GM12891 (cell line): ENCODE data around the gene MUC2.

Source experiments
- DNase-seq: peaks from one replicate; pipeline ENCODE4 v3.0.0; 2011; ENCODE audit warnings: low spot score; ENCODE audit not compliant: insufficient read length
- FAIRE-seq: peaks from 2 replicates; lab custom pipeline; 2011; peaks lifted over from hg19 to GRCh38; lab: Jason Lieb, UNC
- PAX5 ChIP-seq: IDR thresholded peaks from 2 replicates; pipeline ENCODE4 v1.6.1; 2011; ENCODE audit warnings: low read length, moderate library complexity, mild to moderate bottlenecking; ENCODE audit not compliant: insufficient read depth, severe bottlenecking
- POLR2A ChIP-seq: IDR thresholded peaks from 2 replicates; pipeline ENCODE4 v1.6.1; 2011; ENCODE audit warnings: low read depth, low read length, control low read depth
- POLR2AphosphoS5 ChIP-seq: IDR thresholded peaks from 2 replicates; pipeline ENCODE4 v1.6.1; 2011; ENCODE audit warnings: low read depth, low read length, control low read depth
- POU2F2 ChIP-seq: IDR thresholded peaks from 2 replicates; pipeline ENCODE4 v1.6.1; 2011; ENCODE audit warnings: low read depth, mild to moderate bottlenecking, control low read depth, low read length, moderate library complexity
- SPI1 ChIP-seq: IDR thresholded peaks from 2 replicates; pipeline ENCODE4 v1.6.1; 2011; ENCODE audit warnings: low read depth, low read length, control low read depth
- TAF1 ChIP-seq: IDR thresholded peaks from 2 replicates; pipeline ENCODE4 v1.6.1; 2011; ENCODE audit warnings: low read depth, low read length, control low read depth

MUC2 gene

DNA sequence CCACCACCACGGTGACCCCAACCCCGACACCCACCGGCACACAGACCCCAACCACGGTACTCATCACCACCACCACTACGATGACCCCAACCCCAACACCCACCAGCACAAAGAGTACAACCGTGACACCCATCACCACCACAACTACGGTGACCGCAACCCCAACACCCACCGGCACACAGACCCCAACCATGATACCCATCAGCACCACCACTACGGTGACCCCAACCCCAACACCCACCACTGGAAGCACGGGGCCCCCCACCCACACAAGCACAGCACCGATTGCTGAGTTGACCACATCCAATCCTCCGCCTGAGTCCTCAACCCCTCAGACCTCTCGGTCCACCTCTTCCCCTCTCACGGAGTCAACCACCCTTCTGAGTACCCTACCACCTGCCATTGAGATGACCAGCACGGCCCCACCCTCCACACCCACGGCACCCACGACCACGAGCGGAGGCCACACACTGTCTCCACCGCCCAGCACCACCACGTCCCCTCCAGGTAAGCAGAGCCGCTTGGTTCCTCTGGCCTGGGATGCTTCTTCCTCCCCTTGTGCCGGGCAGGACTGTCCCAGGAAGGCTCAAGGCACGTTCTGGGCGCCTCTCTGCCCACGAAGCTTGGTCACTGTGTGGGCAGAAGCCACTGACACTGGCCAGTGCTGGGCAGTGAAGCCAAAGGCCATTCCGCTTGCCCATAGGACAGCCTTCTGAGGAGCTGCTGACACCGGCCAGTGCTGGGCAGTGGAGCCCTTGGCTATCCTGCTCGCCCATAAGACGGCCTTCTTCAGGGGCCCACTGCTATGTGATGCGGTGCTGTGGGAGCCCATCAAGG, 25.1 kb downstream of the MUC2 start:
- no peak for DNase-seq
- FAIRE-seq: no peak
- TF ChIP-seq TAF1 (no peak), POLR2AphosphoS5 (no peak), POLR2A (no peak), PAX5 (no peak), SPI1 (no peak), POU2F2 (no peak)

- FAIRE-seq: no peak
- DNase-seq: no peak
- no peak for TF ChIP-seq POU2F2
- TF ChIP-seq TAF1: no peak
- no peak for TF ChIP-seq SPI1
- no peak for TF ChIP-seq POLR2AphosphoS5
- TF ChIP-seq POLR2A: no peak
- TF ChIP-seq PAX5: no peak
Observed at GRCh38 chr11:1100417-1101245, 26.0 kb downstream of the MUC2 start.

GRCh38 chr11:1101318-1102089, 26.8 kb downstream of the MUC2 start:
- no peak for FAIRE-seq
- no peak for DNase-seq
- TF ChIP-seq PAX5 (no peak), SPI1 (no peak), POU2F2 (no peak), POLR2A (no peak), POLR2AphosphoS5 (no peak), TAF1 (no peak)

- no peak for DNase-seq
Observed at GRCh38 chr11:1102221-1102971, 27.7 kb downstream of the MUC2 start.

GRCh38 chr11:1102996-1103395, 28.3 kb downstream of the MUC2 start:
- TF ChIP-seq POLR2AphosphoS5 (no peak), POU2F2 (no peak), TAF1 (no peak), PAX5 (no peak), SPI1 (no peak), POLR2A (no peak)
- no peak for FAIRE-seq
- no peak for DNase-seq

More at GRCh38 chr11:1102221-1102971, 27.7 kb downstream of the MUC2 start:
- FAIRE-seq: no peak
- TF ChIP-seq PAX5: no peak
- TF ChIP-seq POLR2A: no peak
- no peak for TF ChIP-seq POU2F2
- no peak for TF ChIP-seq TAF1
- no peak for TF ChIP-seq SPI1
- no peak for TF ChIP-seq POLR2AphosphoS5

- DNase-seq: no peak
- no peak for FAIRE-seq
- TF ChIP-seq POLR2A (no peak), PAX5 (no peak), POLR2AphosphoS5 (no peak), TAF1 (no peak), POU2F2 (no peak), SPI1 (no peak)
Observed at GRCh38 chr11:1103401-1104360, 29.0 kb downstream of the MUC2 start.

DNA sequence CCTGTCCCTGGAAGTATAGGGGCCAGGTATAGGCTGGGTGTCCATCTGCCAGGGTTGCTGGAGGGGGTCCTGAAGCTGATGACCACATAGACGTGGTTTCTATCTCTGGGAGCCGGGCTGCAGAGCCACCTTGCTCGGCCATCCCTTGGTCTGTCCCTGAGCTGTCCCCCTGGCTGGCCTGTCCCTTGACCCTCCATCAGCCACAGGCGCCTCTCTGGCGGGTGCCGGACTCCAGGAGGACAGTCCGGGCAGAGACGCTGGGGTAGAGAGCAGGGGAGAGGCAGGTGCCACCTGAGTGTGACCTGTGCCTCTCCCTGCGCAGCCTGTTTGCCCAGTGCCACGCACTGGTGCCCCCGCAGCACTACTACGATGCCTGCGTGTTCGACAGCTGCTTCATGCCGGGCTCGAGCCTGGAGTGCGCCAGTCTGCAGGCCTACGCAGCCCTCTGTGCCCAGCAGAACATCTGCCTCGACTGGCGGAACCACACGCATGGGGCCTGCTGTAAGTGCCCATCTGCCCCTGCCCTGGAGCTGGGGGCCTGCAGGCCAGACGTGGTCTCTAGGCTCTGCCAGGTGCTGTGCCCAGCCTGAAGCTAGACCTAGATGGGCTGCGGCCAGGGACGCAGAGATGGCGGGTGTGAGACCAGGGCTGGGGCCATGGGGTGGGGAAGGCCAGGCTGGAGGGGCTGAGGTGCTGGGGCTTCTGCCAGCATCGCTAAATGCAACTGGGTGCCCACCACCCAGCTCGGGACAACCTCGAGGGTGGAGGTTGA, 29.9 kb downstream of the MUC2 start:
- no peak for FAIRE-seq
- TF ChIP-seq POU2F2 (no peak), POLR2AphosphoS5 (no peak), PAX5 (no peak), TAF1 (no peak), POLR2A (no peak), SPI1 (no peak)
- DNase-seq: no peak
